WTC11 (cell line): ENCODE measurements around the gene COPB1. TPM values are rescaled to one million over a fixed set of nuclear protein-coding genes. Genes with fewer than 3 reads are reported as not detected.

ENCODE experiments used
- ATAC-seq: fragments of 200-7000 bp; cut with Tn5 transposase; 2 replicates; pipeline ENCODE4 v1.10.0; 2021; ENCODE audit warnings: mild to moderate bottlenecking, moderate library complexity
- CTCF ChIA-PET: fragments of 300-600 bp; sonication (Branson Sonifier 250); formaldehyde crosslinking; loops from one replicate; lab custom pipeline; 2021; ENCODE audit warnings: antibody characterized with exemption; lab: Charles Lee
- POLR2A ChIA-PET: fragments of 350-600 bp; sonication (Branson Sonifier 250); formaldehyde crosslinking; loops from one replicate; lab custom pipeline; 2021; ENCODE audit warnings: antibody characterized with exemption; lab: Charles Lee
- DNase-seq: peaks from one replicate; pipeline ENCODE4 v3.0.0; 2021; ENCODE audit warnings: low spot score
- H3K27ac Mint-ChIP-seq: 2 replicates; pipeline ENCODE4 v1.8.0; 2021; ENCODE audit warnings: mixed read lengths
- H3K27me3 Mint-ChIP-seq: 2 replicates; pipeline ENCODE4 v1.8.0; 2021; ENCODE audit warnings: low read depth, mild to moderate bottlenecking, moderate library complexity, mixed read lengths
- H3K36me3 Mint-ChIP-seq: 2 replicates; pipeline ENCODE4 v1.8.0; 2021; ENCODE audit warnings: mixed read lengths
- H3K4me1 Mint-ChIP-seq: 2 replicates; pipeline ENCODE4 v1.8.0; 2022; ENCODE audit warnings: mixed read lengths
- H3K4me3 Mint-ChIP-seq: 2 replicates; pipeline ENCODE4 v1.8.0; 2021; ENCODE audit warnings: mild to moderate bottlenecking, moderate library complexity, mixed read lengths
- H3K9me3 Mint-ChIP-seq: 2 replicates; pipeline ENCODE4 v1.8.0; 2021; ENCODE audit warnings: mixed read lengths
- CBFB ChIP-seq: sonication (generic); formaldehyde crosslinking; IDR thresholded peaks from 2 replicates; pipeline ENCODE4 v1.8.1; 2022; ENCODE audit warnings: mild to moderate bottlenecking, low read depth, missing genetic modification reagents
- CREM ChIP-seq: sonication (generic); formaldehyde crosslinking; IDR thresholded peaks from 2 replicates; pipeline ENCODE4 v1.8.1; 2022; ENCODE audit warnings: mild to moderate bottlenecking, missing genetic modification reagents, moderate library complexity
- EMX1 ChIP-seq: fragments of 250-450 bp; sonication (Bioruptor Pico); IDR thresholded peaks from 2 replicates; pipeline ENCODE4 v1.8.0; 2021; ENCODE audit warnings: mild to moderate bottlenecking
- FOXK1 ChIP-seq: sonication (generic); formaldehyde crosslinking; IDR thresholded peaks from 2 replicates; pipeline ENCODE4 v1.8.0; 2022; ENCODE audit warnings: mild to moderate bottlenecking, moderate library complexity, missing genetic modification reagents
- GRHL2 ChIP-seq: fragments of 250-450 bp; sonication (Bioruptor Pico); IDR thresholded peaks from 2 replicates; pipeline ENCODE4 v1.8.0; 2022; ENCODE audit warnings: mild to moderate bottlenecking, moderate library complexity; ENCODE audit not compliant: insufficient replicate concordance, severe bottlenecking
- JUN ChIP-seq: sonication (generic); formaldehyde crosslinking; IDR thresholded peaks from 2 replicates; pipeline ENCODE4 v1.8.0; 2023; ENCODE audit warnings: mild to moderate bottlenecking, missing genetic modification reagents
- MLX ChIP-seq: sonication (generic); formaldehyde crosslinking; IDR thresholded peaks from 2 replicates; pipeline ENCODE4 v1.8.1; 2023; ENCODE audit warnings: mild to moderate bottlenecking, missing genetic modification reagents, moderate library complexity
- NR2C2 ChIP-seq: sonication (generic); formaldehyde crosslinking; IDR thresholded peaks from 2 replicates; pipeline ENCODE4 v1.8.0; 2022; ENCODE audit warnings: mild to moderate bottlenecking, missing genetic modification reagents
- NR3C1 ChIP-seq: sonication (generic); formaldehyde crosslinking; conservative IDR thresholded peaks from 2 replicates; pipeline ENCODE4 v1.8.1; 2023; ENCODE audit warnings: low read depth, mild to moderate bottlenecking, missing genetic modification reagents
- RELA ChIP-seq: sonication (generic); formaldehyde crosslinking; IDR thresholded peaks from 2 replicates; pipeline ENCODE4 v1.8.1; 2022; ENCODE audit warnings: missing genetic modification reagents, mild to moderate bottlenecking, borderline replicate concordance
- SMAD3 ChIP-seq: sonication (generic); formaldehyde crosslinking; IDR thresholded peaks from 2 replicates; pipeline ENCODE4 v1.8.0; 2022; ENCODE audit warnings: missing genetic modification reagents, mild to moderate bottlenecking, borderline replicate concordance
- SMAD4 ChIP-seq: sonication (generic); formaldehyde crosslinking; IDR thresholded peaks from 2 replicates; pipeline ENCODE4 v1.8.0; 2022; ENCODE audit warnings: mild to moderate bottlenecking, missing genetic modification reagents
- STAT6 ChIP-seq: sonication (generic); formaldehyde crosslinking; conservative IDR thresholded peaks from 2 replicates; pipeline ENCODE4 v1.8.1; 2023; ENCODE audit warnings: mild to moderate bottlenecking, low read depth, missing genetic modification reagents, moderate library complexity
- TCF7 ChIP-seq: sonication (generic); formaldehyde crosslinking; IDR thresholded peaks from 2 replicates; pipeline ENCODE4 v1.8.0; 2022; ENCODE audit warnings: mild to moderate bottlenecking, low read depth, missing genetic modification reagents, moderate library complexity
- TEAD1 ChIP-seq: sonication (generic); formaldehyde crosslinking; IDR thresholded peaks from 2 replicates; pipeline ENCODE4 v1.8.0; 2022; ENCODE audit warnings: mild to moderate bottlenecking, missing genetic modification reagents
- TP53 ChIP-seq: sonication (generic); formaldehyde crosslinking; IDR thresholded peaks from 2 replicates; pipeline ENCODE4 v1.8.1; 2023; ENCODE audit warnings: mild to moderate bottlenecking, missing genetic modification reagents
- USF2 ChIP-seq: sonication (generic); formaldehyde crosslinking; IDR thresholded peaks from 2 replicates; pipeline ENCODE4 v1.8.1; 2023; ENCODE audit warnings: mild to moderate bottlenecking, missing genetic modification reagents, moderate library complexity
- ZBTB21 ChIP-seq: sonication (generic); formaldehyde crosslinking; IDR thresholded peaks from 2 replicates; pipeline ENCODE4 v1.8.1; 2023; ENCODE audit warnings: mild to moderate bottlenecking, missing genetic modification reagents, borderline replicate concordance
- ZNF396 ChIP-seq: fragments of 250-450 bp; sonication (Bioruptor Pico); IDR thresholded peaks from 2 replicates; pipeline ENCODE4 v1.8.0; 2021; ENCODE audit warnings: mild to moderate bottlenecking, moderate library complexity, borderline replicate concordance
- ZNF416 ChIP-seq: fragments of 250-450 bp; sonication (Bioruptor Pico); IDR thresholded peaks from 2 replicates; pipeline ENCODE4 v1.9.0; 2021; ENCODE audit warnings: mild to moderate bottlenecking, inconsistent platforms
- ZNF671 ChIP-seq: fragments of 250-450 bp; sonication (Bioruptor Pico); IDR thresholded peaks from 2 replicates; pipeline ENCODE4 v1.8.0; 2021; ENCODE audit warnings: mild to moderate bottlenecking
- total RNA-seq: library from RNA; stranded (reverse); gene quantifications from 3 replicates; pipeline ENCODE4 v1.2.3, GENCODE V29; 2021
- TF ChIP-seq, protein P1 (sequence below): fragments of 250-450 bp; sonication (Bioruptor Pico); IDR thresholded peaks from 2 replicates; pipeline ENCODE4 v2.1.2; 2022; ENCODE audit warnings: mild to moderate bottlenecking, moderate library complexity
- TF ChIP-seq, protein P2 (sequence below): sonication (generic); formaldehyde crosslinking; IDR thresholded peaks from 2 replicates; pipeline ENCODE4 v1.8.0; 2023; ENCODE audit warnings: missing genetic modification reagents, mild to moderate bottlenecking, borderline replicate concordance

Gene COPB1
- total RNA-seq, 1 experiment from 2014 or later, result 76.3 TPM

GRCh38 chr11:14543260-14543659 is 43.6 kb upstream of the COPB1 start:
- peaks cover 23% of the 10 kb centered on the region for H3K4me1 Mint-ChIP-seq
- peaks cover 6% of the 10 kb centered on the region for H3K27me3 Mint-ChIP-seq
- ATAC-seq, result no peak
- CTCF ChIA-PET, result interaction anchor here (1.1 to 7.1 kb wide), 4 partner anchors 9 to 532 kb away, joined by 3 to 72 read pairs (median 4); no protein-coding TSS in a partner anchor
- no peak overlapping the region for H3K27ac Mint-ChIP-seq
- no peaks in the 10 kb centered on the region for H3K36me3 Mint-ChIP-seq
- no peak for DNase-seq
- TF ChIP-seq SMAD4 (no peak), EMX1 (CRISPR knock-in tag) (no peak), NR3C1 (CRISPR knock-in tag) (no peak), MLX (CRISPR knock-in tag) (no peak), ZNF416 (CRISPR knock-in tag) (no peak), TEAD1 (CRISPR knock-in tag) (no peak), CBFB (CRISPR knock-in tag) (no peak), TP53 (CRISPR knock-in tag) (no peak), CREM (CRISPR knock-in tag) (no peak), SMAD3 (CRISPR knock-in tag) (no peak), FOXK1 (CRISPR knock-in tag) (no peak), STAT6 (CRISPR knock-in tag) (no peak), ZNF671 (CRISPR knock-in tag) (no peak), NR2C2 (CRISPR knock-in tag) (no peak), RELA (CRISPR knock-in tag) (no peak)
- TF ChIP-seq, protein P1, sequence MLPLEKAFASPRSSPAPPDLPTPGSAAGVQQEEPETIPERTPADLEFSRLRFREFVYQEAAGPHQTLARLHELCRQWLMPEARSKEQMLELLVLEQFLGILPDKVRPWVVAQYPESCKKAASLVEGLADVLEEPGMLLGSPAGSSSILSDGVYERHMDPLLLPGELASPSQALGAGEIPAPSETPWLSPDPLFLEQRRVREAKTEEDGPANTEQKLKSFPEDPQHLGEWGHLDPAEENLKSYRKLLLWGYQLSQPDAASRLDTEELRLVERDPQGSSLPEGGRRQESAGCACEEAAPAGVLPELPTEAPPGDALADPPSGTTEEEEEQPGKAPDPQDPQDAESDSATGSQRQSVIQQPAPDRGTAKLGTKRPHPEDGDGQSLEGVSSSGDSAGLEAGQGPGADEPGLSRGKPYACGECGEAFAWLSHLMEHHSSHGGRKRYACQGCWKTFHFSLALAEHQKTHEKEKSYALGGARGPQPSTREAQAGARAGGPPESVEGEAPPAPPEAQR (CRISPR knock-in tag), result no peak
- TF ChIP-seq, protein P2, sequence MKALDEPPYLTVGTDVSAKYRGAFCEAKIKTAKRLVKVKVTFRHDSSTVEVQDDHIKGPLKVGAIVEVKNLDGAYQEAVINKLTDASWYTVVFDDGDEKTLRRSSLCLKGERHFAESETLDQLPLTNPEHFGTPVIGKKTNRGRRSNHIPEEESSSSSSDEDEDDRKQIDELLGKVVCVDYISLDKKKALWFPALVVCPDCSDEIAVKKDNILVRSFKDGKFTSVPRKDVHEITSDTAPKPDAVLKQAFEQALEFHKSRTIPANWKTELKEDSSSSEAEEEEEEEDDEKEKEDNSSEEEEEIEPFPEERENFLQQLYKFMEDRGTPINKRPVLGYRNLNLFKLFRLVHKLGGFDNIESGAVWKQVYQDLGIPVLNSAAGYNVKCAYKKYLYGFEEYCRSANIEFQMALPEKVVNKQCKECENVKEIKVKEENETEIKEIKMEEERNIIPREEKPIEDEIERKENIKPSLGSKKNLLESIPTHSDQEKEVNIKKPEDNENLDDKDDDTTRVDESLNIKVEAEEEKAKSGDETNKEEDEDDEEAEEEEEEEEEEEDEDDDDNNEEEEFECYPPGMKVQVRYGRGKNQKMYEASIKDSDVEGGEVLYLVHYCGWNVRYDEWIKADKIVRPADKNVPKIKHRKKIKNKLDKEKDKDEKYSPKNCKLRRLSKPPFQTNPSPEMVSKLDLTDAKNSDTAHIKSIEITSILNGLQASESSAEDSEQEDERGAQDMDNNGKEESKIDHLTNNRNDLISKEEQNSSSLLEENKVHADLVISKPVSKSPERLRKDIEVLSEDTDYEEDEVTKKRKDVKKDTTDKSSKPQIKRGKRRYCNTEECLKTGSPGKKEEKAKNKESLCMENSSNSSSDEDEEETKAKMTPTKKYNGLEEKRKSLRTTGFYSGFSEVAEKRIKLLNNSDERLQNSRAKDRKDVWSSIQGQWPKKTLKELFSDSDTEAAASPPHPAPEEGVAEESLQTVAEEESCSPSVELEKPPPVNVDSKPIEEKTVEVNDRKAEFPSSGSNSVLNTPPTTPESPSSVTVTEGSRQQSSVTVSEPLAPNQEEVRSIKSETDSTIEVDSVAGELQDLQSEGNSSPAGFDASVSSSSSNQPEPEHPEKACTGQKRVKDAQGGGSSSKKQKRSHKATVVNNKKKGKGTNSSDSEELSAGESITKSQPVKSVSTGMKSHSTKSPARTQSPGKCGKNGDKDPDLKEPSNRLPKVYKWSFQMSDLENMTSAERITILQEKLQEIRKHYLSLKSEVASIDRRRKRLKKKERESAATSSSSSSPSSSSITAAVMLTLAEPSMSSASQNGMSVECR, result no peak
- POLR2A ChIA-PET, result no interaction called here
- H3K9me3 Mint-ChIP-seq, result no peaks in the 10 kb centered on the region
- no peak overlapping the region for H3K4me3 Mint-ChIP-seq

GRCh38 chr11:14542324-14542723 is 42.7 kb upstream of the COPB1 start:
- Mint-ChIP-seq H3K36me3 (no peaks in the 10 kb centered on the region), H3K4me1 (peaks cover 23% of the 10 kb centered on the region), H3K27me3 (peaks cover 6% of the 10 kb centered on the region), H3K4me3 (no peak overlapping the region), H3K9me3 (no peaks in the 10 kb centered on the region), H3K27ac (no peak overlapping the region)
- CTCF ChIA-PET, result interaction anchor here (1.1 to 7.1 kb wide), 4 partner anchors 9 to 533 kb away, joined by 3 to 72 read pairs (median 4); no protein-coding TSS in a partner anchor
- POLR2A ChIA-PET, result no interaction called here
- ATAC-seq (no peak), DNase-seq (no peak)
- no peak for TF ChIP-seq SMAD4
- no peak for TF ChIP-seq USF2 (CRISPR knock-in tag)
- no peak for TF ChIP-seq TEAD1 (CRISPR knock-in tag)
- no peak for TF ChIP-seq CBFB (CRISPR knock-in tag)
- no peak for TF ChIP-seq JUN (CRISPR knock-in tag)
- no peak for TF ChIP-seq SMAD3 (CRISPR knock-in tag)
- TF ChIP-seq ZNF396, result no peak
- TF ChIP-seq GRHL2 (CRISPR knock-in tag), result no peak
- TF ChIP-seq STAT6 (CRISPR knock-in tag), result no peak
- TF ChIP-seq ZBTB21 (CRISPR knock-in tag), result no peak
- TF ChIP-seq TCF7 (CRISPR knock-in tag), result no peak
